Parathyroid adenoma (tissue), 2 donors: ENCODE data around the gene SYNPO2.
"Not testable (repeated sequence)": the region's sequence is repeated elsewhere in the genome, so short reads cannot be mapped to it uniquely, and the experiment has no call there.

Source experiments
- H2AFZ ChIP-seq: fragments of 300-600 bp; sonication (generic); one replicate; pipeline ENCODE4 v1.7.0; 2017; ENCODE audit warnings: antibody characterized with exemption, mild to moderate bottlenecking
- H3K27ac ChIP-seq: fragments of 300-600 bp; sonication (generic); one replicate; pipeline ENCODE4 v1.7.0; 2017
- H3K27me3 ChIP-seq: fragments of 300-600 bp; sonication (generic); one replicate; pipeline ENCODE4 v1.7.0; 2017; ENCODE audit warnings: low read length; ENCODE audit not compliant: control insufficient read depth, insufficient read depth
- H3K36me3 ChIP-seq: fragments of 300-600 bp; sonication (generic); one replicate; pipeline ENCODE4 v1.7.0; 2017; ENCODE audit warnings: low read length; ENCODE audit not compliant: control insufficient read depth, insufficient read depth
- H3K4me1 ChIP-seq: fragments of 300-600 bp; sonication (generic); one replicate; pipeline ENCODE4 v1.7.0; 2017; ENCODE audit warnings: control low read depth
- H3K4me2 ChIP-seq: fragments of 300-600 bp; sonication (generic); one replicate; pipeline ENCODE4 v1.7.0; 2017; ENCODE audit warnings: low read length
- H3K4me3 ChIP-seq: fragments of 300-600 bp; sonication (generic); one replicate; pipeline ENCODE4 v1.7.0; 2017; ENCODE audit warnings: low read depth, low read length
- H3K79me2 ChIP-seq: fragments of 300-600 bp; sonication (generic); one replicate; pipeline ENCODE4 v1.7.0; 2017; ENCODE audit warnings: control low read depth
- H3K9ac ChIP-seq: fragments of 300-600 bp; sonication (generic); one replicate; pipeline ENCODE4 v1.7.0; 2017; ENCODE audit warnings: mild to moderate bottlenecking
- H3K9me3 ChIP-seq: fragments of 300-600 bp; sonication (generic); one replicate; pipeline ENCODE4 v1.7.0; 2017; ENCODE audit warnings: low read length; ENCODE audit not compliant: control insufficient read depth
- CTCF ChIP-seq: fragments of 300-600 bp; sonication (generic); IDR thresholded peaks from one replicate; pipeline ENCODE4 v1.7.0; 2017; ENCODE audit warnings: antibody characterized with exemption, mild to moderate bottlenecking
- donor health status: primary hyperparathyroidism.

Gene SYNPO2

GRCh38 chr4:119005928-119006460 lies 117.3 kb downstream of the SYNPO2 start:
- no peaks in the 10 kb centered on the region for H3K4me1 ChIP-seq
- H3K4me3 ChIP-seq: no peak overlapping the region
- no peaks in the 10 kb centered on the region for H3K9me3 ChIP-seq
- no peak overlapping the region for H2AFZ ChIP-seq
- no peaks in the 10 kb centered on the region for H3K36me3 ChIP-seq
- no peak overlapping the region for H3K9ac ChIP-seq
- no peak overlapping the region for H3K4me2 ChIP-seq
- H3K27me3 ChIP-seq: no peaks in the 10 kb centered on the region
- no peaks in the 10 kb centered on the region for H3K79me2 ChIP-seq
- no peak for TF ChIP-seq CTCF
- no peak overlapping the region for H3K27ac ChIP-seq

GRCh38 chr4:119008761-119009160 lies 120.1 kb downstream of the SYNPO2 start:
- no peaks in the 10 kb centered on the region for H3K79me2 ChIP-seq
- no peak overlapping the region for H2AFZ ChIP-seq
- no peaks in the 10 kb centered on the region for H3K4me1 ChIP-seq
- H3K9ac ChIP-seq: no peak overlapping the region
- no peaks in the 10 kb centered on the region for H3K27me3 ChIP-seq
- no peak overlapping the region for H3K4me2 ChIP-seq
- no peak for TF ChIP-seq CTCF
- H3K9me3 ChIP-seq: no peaks in the 10 kb centered on the region
- no peak overlapping the region for H3K27ac ChIP-seq
- H3K4me3 ChIP-seq: no peak overlapping the region
- H3K36me3 ChIP-seq: no peaks in the 10 kb centered on the region

GRCh38 chr4:119010221-119010620 lies 121.6 kb downstream of the SYNPO2 start:
- not testable (repeated sequence) for H3K4me3 ChIP-seq, H3K4me2 ChIP-seq, H3K9ac ChIP-seq, H3K9me3 ChIP-seq, H3K27me3 ChIP-seq, H3K4me1 ChIP-seq, H2AFZ ChIP-seq, H3K79me2 ChIP-seq, H3K27ac ChIP-seq, H3K36me3 ChIP-seq

GRCh38 chr4:119010909-119011606 lies 122.4 kb downstream of the SYNPO2 start:
- TF ChIP-seq CTCF: no peak
- no peaks in the 10 kb centered on the region for H3K79me2 ChIP-seq
- H3K36me3 ChIP-seq: no peaks in the 10 kb centered on the region
- no peak overlapping the region for H2AFZ ChIP-seq
- H3K9ac ChIP-seq: no peak overlapping the region
- H3K4me3 ChIP-seq: no peak overlapping the region
- H3K4me2 ChIP-seq: no peak overlapping the region
- H3K27ac ChIP-seq: no peak overlapping the region
- no peaks in the 10 kb centered on the region for H3K27me3 ChIP-seq
- H3K4me1 ChIP-seq: no peaks in the 10 kb centered on the region
- no peaks in the 10 kb centered on the region for H3K9me3 ChIP-seq

- no peaks in the 10 kb centered on the region for H3K27me3 ChIP-seq
- no peak overlapping the region for H3K4me2 ChIP-seq
- no peaks in the 10 kb centered on the region for H3K36me3 ChIP-seq
- no peak overlapping the region for H3K27ac ChIP-seq
- no peaks in the 10 kb centered on the region for H3K4me1 ChIP-seq
- no peak overlapping the region for H2AFZ ChIP-seq
- H3K4me3 ChIP-seq: no peak overlapping the region
- TF ChIP-seq CTCF: no peak
- H3K9ac ChIP-seq: no peak overlapping the region
- H3K79me2 ChIP-seq: no peaks in the 10 kb centered on the region
- no peaks in the 10 kb centered on the region for H3K9me3 ChIP-seq
Observed at GRCh38 chr4:119011607-119011988, 122.9 kb downstream of the SYNPO2 start.
